Vagina (tissue), 2 donors: ENCODE results near the gene GRIK4. TPM values are rescaled to one million over a fixed set of nuclear protein-coding genes. Genes with fewer than 3 reads are reported as not detected.

ENCODE experiments used
- DNase-seq, 2 donors: peaks; one replicate each; pipeline ENCODE4 v3.0.0-alpha.2; 2017; ENCODE audit errors: extremely low spot score in 2 of 2
- H3K27ac ChIP-seq: fragments of 200-600 bp; sonication (generic); one replicate; pipeline ENCODE4 v1.5.1; 2019
- H3K27me3 ChIP-seq: fragments of 200-600 bp; sonication (generic); one replicate; pipeline ENCODE4 v1.5.1; 2019
- H3K36me3 ChIP-seq, 2 donors: fragments of 200-600 bp; sonication (generic); one replicate each; pipeline ENCODE4 v1.5.1; 2017 to 2019
- H3K4me1 ChIP-seq: fragments of 200-600 bp; sonication (generic); one replicate; pipeline ENCODE4 v1.5.1; 2019
- H3K4me3 ChIP-seq, 2 donors: fragments of 200-600 bp; sonication (generic); 1 replicate in 1 of 2; 2 replicates in 1 of 2; pipeline ENCODE4 v1.5.1; 2016 to 2019
- H3K9me3 ChIP-seq: fragments of 200-600 bp; sonication (generic); one replicate; pipeline ENCODE4 v1.5.1; 2019
- POLR2A ChIP-seq, 2 donors: fragments of 450-650 bp; IDR thresholded peaks; one replicate each; pipeline ENCODE4 v1.6.1; 2017; ENCODE audit warnings: antibody characterized with exemption in 2 of 2, mild to moderate bottlenecking in 2 of 2, moderate library complexity in 2 of 2
- POLR2AphosphoS5 ChIP-seq, 2 donors: sonication (generic); formaldehyde crosslinking; IDR thresholded peaks; one replicate each; pipeline ENCODE4 v1.9.0; 2017; ENCODE audit warnings: antibody characterized with exemption in 2 of 2, mild to moderate bottlenecking in 2 of 2, low read depth in 1 of 2; ENCODE audit not compliant: insufficient read depth in 1 of 2
- intact Hi-C: fragments of 100-400 bp; cut with DNase I; formaldehyde crosslinking; loops from one replicate; pipeline ENCODE4 v1.15.1; 2023
- total RNA-seq: library from RNA; depleted of rRNA; stranded (reverse); fragments of >200 nt; gene quantifications from one replicate; pipeline ENCODE4 v1.2.3, GENCODE V29; 2016
- TF ChIP-seq, protein P1 (sequence below), 3 experiments: fragments of 450-650 bp in 2 of 3; fragments of 200-600 bp in 1 of 3; sonication (generic) in 1 of 3; IDR thresholded peaks; one replicate each; pipeline ENCODE4 v1.5.1; 2017 to 2019; ENCODE audit warnings: antibody characterized with exemption in 3 of 3, mild to moderate bottlenecking in 2 of 3, moderate library complexity in 2 of 3

GRIK4 gene
- total RNA-seq, 1 donor from 2014 or later: 0.25 TPM

DNA sequence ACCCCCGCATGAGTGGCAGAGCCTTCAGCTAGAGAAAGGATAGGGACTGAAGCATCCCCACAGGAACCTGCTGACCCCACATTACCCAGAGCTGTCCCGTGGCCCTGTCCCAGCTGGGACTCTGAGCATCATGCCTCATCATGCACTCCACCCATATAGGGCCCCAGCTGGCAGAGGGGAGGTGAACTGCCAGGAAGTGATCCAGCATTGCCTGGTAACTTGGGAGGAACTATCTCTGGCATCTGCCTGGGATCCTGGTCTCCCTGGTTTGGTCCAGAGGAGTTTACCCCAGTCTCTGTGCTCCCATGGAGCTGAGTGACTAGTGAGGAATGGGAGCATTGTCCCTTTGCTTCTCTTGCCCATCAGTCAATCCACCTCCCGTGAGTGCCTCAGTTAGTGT, 228.8 kb downstream of the GRIK4 start:
- intact Hi-C loops: no loop called here
- H3K4me3 ChIP-seq: no peak overlapping the region
- peak in 1 of 2 donors; percentile 84 for DNase-seq

DNA sequence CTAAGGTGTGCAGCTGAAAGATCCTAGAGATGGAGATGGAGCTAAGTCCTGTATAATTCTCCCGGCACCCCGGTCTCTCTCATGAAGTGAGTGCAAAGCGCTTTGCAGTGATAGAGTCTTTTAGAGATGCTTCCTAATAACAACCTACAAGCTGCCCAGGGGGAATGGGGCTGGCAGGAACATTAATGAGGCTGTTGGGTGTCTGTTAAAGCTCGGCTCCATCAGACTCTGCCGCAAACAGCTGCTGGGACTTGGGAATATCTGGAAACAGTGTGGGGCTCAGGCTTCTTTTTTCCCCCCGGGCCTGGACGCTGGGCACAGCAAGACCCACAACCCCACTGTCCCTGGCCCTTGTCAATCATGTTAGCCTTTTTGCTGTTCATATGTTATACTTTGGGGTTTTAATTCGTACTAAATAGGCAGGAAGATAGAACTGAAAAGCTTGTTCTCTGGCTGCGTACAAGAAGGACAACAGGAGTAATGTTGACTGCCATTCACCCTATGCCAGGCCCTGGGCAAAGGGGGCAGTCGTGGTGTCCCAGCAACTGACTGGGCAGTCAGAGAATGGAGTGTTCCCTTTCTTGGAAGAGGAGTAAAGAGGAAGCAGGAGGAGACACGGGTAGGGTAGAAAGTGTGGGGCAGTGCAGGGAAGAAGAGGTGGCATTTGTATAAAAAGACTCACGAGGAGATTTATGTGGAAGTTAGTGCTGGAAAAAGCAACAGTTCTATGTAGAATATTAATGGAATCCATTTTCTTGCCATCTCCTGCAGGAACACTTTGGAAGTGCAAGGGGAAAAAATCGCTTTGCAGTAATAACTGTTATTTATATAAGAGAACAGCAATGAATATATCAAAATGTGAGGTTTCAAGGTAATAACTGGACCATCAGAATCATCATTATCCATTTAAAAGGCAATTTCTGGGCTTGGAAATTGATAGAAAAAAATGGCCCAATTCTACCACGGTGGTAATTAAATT, 232.8 kb downstream of the GRIK4 start:
- intact Hi-C loops: no loop called here
- TF ChIP-seq, protein P1, sequence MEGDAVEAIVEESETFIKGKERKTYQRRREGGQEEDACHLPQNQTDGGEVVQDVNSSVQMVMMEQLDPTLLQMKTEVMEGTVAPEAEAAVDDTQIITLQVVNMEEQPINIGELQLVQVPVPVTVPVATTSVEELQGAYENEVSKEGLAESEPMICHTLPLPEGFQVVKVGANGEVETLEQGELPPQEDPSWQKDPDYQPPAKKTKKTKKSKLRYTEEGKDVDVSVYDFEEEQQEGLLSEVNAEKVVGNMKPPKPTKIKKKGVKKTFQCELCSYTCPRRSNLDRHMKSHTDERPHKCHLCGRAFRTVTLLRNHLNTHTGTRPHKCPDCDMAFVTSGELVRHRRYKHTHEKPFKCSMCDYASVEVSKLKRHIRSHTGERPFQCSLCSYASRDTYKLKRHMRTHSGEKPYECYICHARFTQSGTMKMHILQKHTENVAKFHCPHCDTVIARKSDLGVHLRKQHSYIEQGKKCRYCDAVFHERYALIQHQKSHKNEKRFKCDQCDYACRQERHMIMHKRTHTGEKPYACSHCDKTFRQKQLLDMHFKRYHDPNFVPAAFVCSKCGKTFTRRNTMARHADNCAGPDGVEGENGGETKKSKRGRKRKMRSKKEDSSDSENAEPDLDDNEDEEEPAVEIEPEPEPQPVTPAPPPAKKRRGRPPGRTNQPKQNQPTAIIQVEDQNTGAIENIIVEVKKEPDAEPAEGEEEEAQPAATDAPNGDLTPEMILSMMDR (IDR thresholded peaks at IDR 0.05): no peak
- TF ChIP-seq POLR2A (IDR thresholded peaks at IDR 0.05) (no peak), POLR2AphosphoS5 (IDR thresholded peaks at IDR 0.05; ENCODE audit: insufficient read depth in 1 of 2, low read depth in 1 of 2) (no peak)
- no peak overlapping the region for H3K4me3 ChIP-seq
- no peaks in the 10 kb centered on the region for H3K36me3 ChIP-seq
- peak in 1 of 2 donors; percentile 60 for DNase-seq
- H3K4me1 ChIP-seq: no peaks in the 10 kb centered on the region
- H3K27me3 ChIP-seq: no peaks in the 10 kb centered on the region
- no peaks in the 10 kb centered on the region for H3K9me3 ChIP-seq
- H3K27ac ChIP-seq: no peak overlapping the region

More for the DNA sequence above, 228.8 kb downstream of the GRIK4 start:
- H3K9me3 ChIP-seq: no peaks in the 10 kb centered on the region
- TF ChIP-seq POLR2A (IDR thresholded peaks at IDR 0.05) (no peak), POLR2AphosphoS5 (IDR thresholded peaks at IDR 0.05; ENCODE audit: insufficient read depth in 1 of 2, low read depth in 1 of 2) (no peak)
- TF ChIP-seq, protein P1 (IDR thresholded peaks at IDR 0.05): no peak
- H3K27me3 ChIP-seq: no peaks in the 10 kb centered on the region
- no peaks in the 10 kb centered on the region for H3K4me1 ChIP-seq
- no peak overlapping the region for H3K27ac ChIP-seq
- H3K36me3 ChIP-seq: no peaks in the 10 kb centered on the region

DNA sequence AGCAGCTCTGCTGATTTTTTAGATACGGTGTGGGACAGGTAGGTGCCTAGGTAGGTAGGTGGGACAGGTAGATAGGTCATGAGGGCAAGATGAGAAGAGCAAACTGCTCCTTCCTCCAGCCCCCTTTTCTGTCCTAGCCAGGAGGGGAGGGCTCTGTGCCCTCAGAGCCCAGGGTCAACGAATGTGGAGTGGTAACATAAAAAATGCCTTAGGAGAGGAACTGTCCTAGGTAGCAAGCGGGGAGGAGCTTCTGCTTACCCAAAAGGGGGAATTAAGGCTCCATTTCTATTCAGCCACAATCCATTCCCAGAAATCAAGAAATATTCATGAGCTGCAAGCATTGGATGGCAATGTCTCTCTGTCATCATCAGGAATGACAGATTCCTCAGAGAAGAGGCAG, 234.8 kb downstream of the GRIK4 start:
- no peaks in the 10 kb centered on the region for H3K9me3 ChIP-seq
- H3K36me3 ChIP-seq: no peaks in the 10 kb centered on the region
- TF ChIP-seq, protein P1 (IDR thresholded peaks at IDR 0.05): no peak
- TF ChIP-seq POLR2AphosphoS5 (IDR thresholded peaks at IDR 0.05; ENCODE audit: insufficient read depth in 1 of 2, low read depth in 1 of 2): no peak
- TF ChIP-seq POLR2A (IDR thresholded peaks at IDR 0.05): no peak
- no peak overlapping the region for H3K27ac ChIP-seq
- H3K27me3 ChIP-seq: no peaks in the 10 kb centered on the region
- no peak overlapping the region for H3K4me3 ChIP-seq
- intact Hi-C loops: no loop called here
- H3K4me1 ChIP-seq: no peaks in the 10 kb centered on the region
- peak in 1 of 2 donors; percentile 42 for DNase-seq

DNA sequence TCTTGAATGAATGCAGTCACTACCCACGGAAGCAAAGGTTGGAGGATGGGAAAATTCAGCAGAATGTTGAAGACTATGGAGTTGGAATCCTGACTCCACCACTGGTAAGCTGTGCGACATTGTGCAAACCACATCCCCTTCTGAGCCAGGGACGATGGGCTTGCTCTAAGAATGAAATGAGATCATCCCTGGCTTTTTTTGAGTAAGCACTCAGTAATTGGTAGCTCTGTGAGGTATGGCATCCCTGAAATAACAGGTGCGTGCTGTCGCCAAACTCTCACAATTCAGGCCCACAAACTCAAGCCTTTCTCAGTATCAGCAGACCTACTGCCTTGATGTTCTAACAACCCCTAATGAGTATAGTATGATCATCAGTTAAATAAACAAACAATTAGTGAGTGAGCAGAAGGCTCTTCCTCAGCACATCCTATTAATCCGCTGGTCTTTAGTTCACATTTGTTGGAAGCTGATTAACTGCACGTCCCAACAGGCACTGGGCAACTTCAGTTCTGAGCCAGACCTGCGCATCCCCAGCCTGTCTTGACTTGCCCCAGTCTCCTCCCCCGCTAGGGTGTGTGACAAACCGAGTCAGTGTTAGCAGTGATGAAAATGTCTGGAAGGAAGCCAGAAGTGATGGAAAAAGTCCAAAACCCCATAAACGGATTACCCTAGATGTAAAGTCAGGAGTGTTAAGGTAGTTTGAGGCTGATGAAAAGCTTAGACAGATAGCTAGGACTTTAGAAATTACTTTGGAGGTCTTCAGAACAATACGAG, 235.5 kb downstream of the GRIK4 start:
- Histone ChIP-seq H3K27ac (no peak overlapping the region), H3K9me3 (no peaks in the 10 kb centered on the region), H3K4me1 (no peaks in the 10 kb centered on the region), H3K36me3 (no peaks in the 10 kb centered on the region), H3K4me3 (no peak overlapping the region), H3K27me3 (no peaks in the 10 kb centered on the region)
- DNase-seq: peak in 1 of 2 donors; percentile 79
- TF ChIP-seq POLR2AphosphoS5 (IDR thresholded peaks at IDR 0.05; ENCODE audit: insufficient read depth in 1 of 2, low read depth in 1 of 2): peak in 1 of 2 donors; percentile 73
- TF ChIP-seq POLR2A (IDR thresholded peaks at IDR 0.05): no peak
- TF ChIP-seq, protein P1 (IDR thresholded peaks at IDR 0.05): no peak
- intact Hi-C loops: no loop called here
